HEK293 (cell line): ENCODE measurements around the gene SLC6A17.

Experiments
- CTCF ChIA-PET: fragments of 350-600 bp; formaldehyde crosslinking; extraction: SDS; loops from one replicate; lab custom pipeline; 2021; ENCODE audit warnings: antibody characterized with exemption; lab: Yijun Ruan, JAX
- POLR2A ChIA-PET: fragments of 300-600 bp; formaldehyde crosslinking; extraction: SDS; loops from one replicate; lab custom pipeline; 2020; ENCODE audit warnings: antibody characterized with exemption, inconsistent platforms; lab: Yijun Ruan, JAX
- H3K27ac ChIP-seq: fragments of 200-500 bp; sonication (Bioruptor generic); 2 replicates; pipeline ENCODE4 v1.5.1; 2014; ENCODE audit warnings: low read depth, low read length, control low read depth, inconsistent platforms; ENCODE audit errors: extremely low read depth
- H3K36me3 ChIP-seq, 2 experiments: fragments of 200-500 bp in 1 of 2; sonication (Bioruptor generic) in 1 of 2; 1 replicate in 1 of 2; 2 replicates in 1 of 2; pipeline ENCODE4 v1.5.1; 2014 to 2017; ENCODE audit warnings: inconsistent platforms in 2 of 2, low read length in 2 of 2; ENCODE audit not compliant: control insufficient read depth in 2 of 2, insufficient read depth in 1 of 2
- H3K4me1 ChIP-seq: fragments of 200-500 bp; sonication (Bioruptor generic); 2 replicates; pipeline ENCODE4 v1.5.1; 2014; ENCODE audit warnings: mild to moderate bottlenecking, low read length, inconsistent platforms; ENCODE audit not compliant: control insufficient read depth, insufficient read depth
- H3K4me3 ChIP-seq: 2 replicates; pipeline ENCODE4 v1.5.1; 2011; ENCODE audit warnings: low read depth, mild to moderate bottlenecking, control low read depth, low read length, moderate library complexity
- H3K9me3 ChIP-seq: fragments of 200-500 bp; sonication (Bioruptor generic); 2 replicates; pipeline ENCODE4 v1.5.1; 2014; ENCODE audit warnings: low read depth, low read length, inconsistent platforms; ENCODE audit not compliant: control insufficient read depth, insufficient read depth
- BCL11A ChIP-seq: fragments of 450-650 bp; formaldehyde crosslinking; IDR thresholded peaks from 2 replicates; pipeline ENCODE4 v1.5.1; 2016; ENCODE audit warnings: low read depth, missing biosample characterization, missing genetic modification characterization
- FEZF1 ChIP-seq: fragments of 450-650 bp; formaldehyde crosslinking; IDR thresholded peaks from 2 replicates; pipeline ENCODE4 v1.5.1; 2016; ENCODE audit warnings: missing biosample characterization, missing genetic modification characterization
- GLIS2 ChIP-seq: fragments of 450-650 bp; formaldehyde crosslinking; IDR thresholded peaks from 2 replicates; pipeline ENCODE4 v1.5.1; 2016; ENCODE audit warnings: missing biosample characterization, missing genetic modification characterization
- MYNN ChIP-seq: fragments of 450-650 bp; formaldehyde crosslinking; IDR thresholded peaks from 2 replicates; pipeline ENCODE4 v1.5.1; 2016; ENCODE audit warnings: missing biosample characterization, missing genetic modification characterization, borderline replicate concordance
- SALL2 ChIP-seq: fragments of 450-650 bp; formaldehyde crosslinking; IDR thresholded peaks from 2 replicates; pipeline ENCODE4 v1.5.0; 2017; ENCODE audit warnings: missing biosample characterization, mild to moderate bottlenecking, missing genetic modification characterization, borderline replicate concordance
- SP7 ChIP-seq: fragments of 450-650 bp; formaldehyde crosslinking; IDR thresholded peaks from 2 replicates; pipeline ENCODE4 v1.5.1; 2016; ENCODE audit warnings: missing biosample characterization, missing genetic modification characterization
- ZBTB20 ChIP-seq: fragments of 450-650 bp; formaldehyde crosslinking; IDR thresholded peaks from 2 replicates; pipeline ENCODE4 v1.5.1; 2016; ENCODE audit warnings: missing biosample characterization, missing genetic modification characterization
- ZNF16 ChIP-seq: fragments of 450-650 bp; formaldehyde crosslinking; IDR thresholded peaks from 2 replicates; pipeline ENCODE4 v1.5.1; 2016; ENCODE audit warnings: low read depth, missing biosample characterization, missing genetic modification characterization
- ZNF24 ChIP-seq: fragments of 450-650 bp; formaldehyde crosslinking; IDR thresholded peaks from 2 replicates; pipeline ENCODE4 v1.5.1; 2016; ENCODE audit warnings: missing biosample characterization, missing genetic modification characterization
- ZNF433 ChIP-seq: fragments of 450-650 bp; formaldehyde crosslinking; IDR thresholded peaks from 2 replicates; pipeline ENCODE4 v1.5.1; 2016; ENCODE audit warnings: missing biosample characterization, missing genetic modification characterization, low read depth
- ZNF48 ChIP-seq: fragments of 450-650 bp; formaldehyde crosslinking; IDR thresholded peaks from 2 replicates; pipeline ENCODE4 v1.5.1; 2016; ENCODE audit warnings: missing biosample characterization, missing genetic modification characterization
- ZNF521 ChIP-seq: fragments of 450-650 bp; formaldehyde crosslinking; IDR thresholded peaks from 2 replicates; pipeline ENCODE4 v1.5.1; 2017; ENCODE audit warnings: missing biosample characterization, mild to moderate bottlenecking, missing genetic modification characterization
- ZNF555 ChIP-seq: fragments of 450-650 bp; formaldehyde crosslinking; conservative IDR thresholded peaks from 2 replicates; pipeline ENCODE4 v1.5.1; 2017; ENCODE audit warnings: missing biosample characterization, mild to moderate bottlenecking, missing genetic modification characterization, inconsistent platforms
- ZNF600 ChIP-seq: fragments of 450-650 bp; formaldehyde crosslinking; IDR thresholded peaks from 2 replicates; pipeline ENCODE4 v1.5.1; 2016; ENCODE audit warnings: missing biosample characterization, missing genetic modification characterization
- ZNF776 ChIP-seq: fragments of 450-650 bp; formaldehyde crosslinking; IDR thresholded peaks from 2 replicates; pipeline ENCODE4 v1.5.0; 2017; ENCODE audit warnings: missing biosample characterization, missing genetic modification characterization, borderline replicate concordance
- TF ChIP-seq, protein P1 (sequence below): fragments of 450-650 bp; formaldehyde crosslinking; IDR thresholded peaks from 2 replicates; pipeline ENCODE4 v1.5.1; 2017; ENCODE audit warnings: missing biosample characterization, missing genetic modification characterization
- TF ChIP-seq, protein P2 (sequence below): fragments of 450-650 bp; formaldehyde crosslinking; IDR thresholded peaks from 2 replicates; pipeline ENCODE4 v1.5.1; 2016; ENCODE audit warnings: missing biosample characterization, missing genetic modification characterization, borderline replicate concordance
- TF ChIP-seq, protein P3 (sequence below): fragments of 450-650 bp; formaldehyde crosslinking; IDR thresholded peaks from 2 replicates; pipeline ENCODE4 v1.5.1; 2016; ENCODE audit warnings: missing biosample characterization, missing genetic modification characterization

SLC6A17 gene

DNA sequence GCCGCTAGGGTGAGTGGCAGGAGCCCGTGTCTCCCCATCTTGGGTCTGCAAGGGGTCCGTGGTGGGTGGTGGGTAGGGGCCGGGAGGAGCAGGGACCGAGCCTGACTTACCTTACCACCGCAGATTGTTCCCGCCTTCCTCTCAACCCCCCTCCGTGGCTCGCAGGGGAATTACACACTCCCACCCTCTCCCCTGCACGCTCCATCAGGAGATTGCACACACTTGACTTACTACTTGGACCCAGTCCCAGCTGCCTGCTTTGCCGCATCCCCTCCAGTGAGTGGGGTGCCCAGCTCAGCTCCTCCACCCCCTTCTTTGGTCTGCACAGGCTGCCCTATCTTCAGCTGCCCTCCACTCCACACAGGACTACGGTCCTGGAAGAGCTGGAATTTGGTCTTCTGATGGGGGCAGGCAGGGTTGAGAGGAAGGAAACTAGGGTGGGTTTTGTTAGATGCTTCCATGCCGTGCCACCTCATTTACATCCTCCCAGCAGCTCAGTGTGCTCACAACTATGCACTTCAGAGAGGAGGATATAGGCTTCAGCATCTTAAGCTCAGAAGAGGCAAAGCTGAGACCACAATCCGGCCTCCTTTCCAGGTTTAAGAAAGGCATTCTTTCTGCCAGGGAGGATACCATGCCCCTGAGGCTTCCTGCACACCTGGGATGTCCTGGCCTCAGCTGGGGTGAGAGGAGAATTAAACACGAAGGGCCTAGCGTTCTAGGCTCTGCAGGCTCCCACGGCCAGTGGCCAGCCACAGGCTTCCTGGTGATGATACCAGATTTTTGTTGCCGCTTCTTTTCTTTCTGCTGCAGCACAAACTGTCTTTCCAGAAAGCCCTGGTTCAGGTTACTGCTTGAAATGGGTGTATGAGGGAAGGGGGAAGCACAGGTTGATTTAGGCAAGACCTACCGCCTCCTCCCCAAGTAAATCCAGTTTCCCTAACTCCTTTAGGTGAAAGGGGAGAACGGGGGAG, 62.2 kb downstream of the SLC6A17 start (continued):
- TF ChIP-seq ZNF24 (no peak), SP7 (peak; percentile 40), ZNF521 (tag by site-specific recombination) (no peak), SALL2 (tag by site-specific recombination) (no peak), ZNF555 (no peak), GLIS2 (tag by site-specific recombination) (peak; percentile 76), ZNF16 (tag by site-specific recombination) (no peak), ZNF433 (tag by site-specific recombination) (no peak), ZNF48 (no peak), ZNF776 (tag by site-specific recombination) (no peak)
- TF ChIP-seq, protein P1, sequence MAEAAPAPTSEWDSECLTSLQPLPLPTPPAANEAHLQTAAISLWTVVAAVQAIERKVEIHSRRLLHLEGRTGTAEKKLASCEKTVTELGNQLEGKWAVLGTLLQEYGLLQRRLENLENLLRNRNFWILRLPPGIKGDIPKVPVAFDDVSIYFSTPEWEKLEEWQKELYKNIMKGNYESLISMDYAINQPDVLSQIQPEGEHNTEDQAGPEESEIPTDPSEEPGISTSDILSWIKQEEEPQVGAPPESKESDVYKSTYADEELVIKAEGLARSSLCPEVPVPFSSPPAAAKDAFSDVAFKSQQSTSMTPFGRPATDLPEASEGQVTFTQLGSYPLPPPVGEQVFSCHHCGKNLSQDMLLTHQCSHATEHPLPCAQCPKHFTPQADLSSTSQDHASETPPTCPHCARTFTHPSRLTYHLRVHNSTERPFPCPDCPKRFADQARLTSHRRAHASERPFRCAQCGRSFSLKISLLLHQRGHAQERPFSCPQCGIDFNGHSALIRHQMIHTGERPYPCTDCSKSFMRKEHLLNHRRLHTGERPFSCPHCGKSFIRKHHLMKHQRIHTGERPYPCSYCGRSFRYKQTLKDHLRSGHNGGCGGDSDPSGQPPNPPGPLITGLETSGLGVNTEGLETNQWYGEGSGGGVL (tag by site-specific recombination) = peak; percentile 89
- TF ChIP-seq, protein P2, sequence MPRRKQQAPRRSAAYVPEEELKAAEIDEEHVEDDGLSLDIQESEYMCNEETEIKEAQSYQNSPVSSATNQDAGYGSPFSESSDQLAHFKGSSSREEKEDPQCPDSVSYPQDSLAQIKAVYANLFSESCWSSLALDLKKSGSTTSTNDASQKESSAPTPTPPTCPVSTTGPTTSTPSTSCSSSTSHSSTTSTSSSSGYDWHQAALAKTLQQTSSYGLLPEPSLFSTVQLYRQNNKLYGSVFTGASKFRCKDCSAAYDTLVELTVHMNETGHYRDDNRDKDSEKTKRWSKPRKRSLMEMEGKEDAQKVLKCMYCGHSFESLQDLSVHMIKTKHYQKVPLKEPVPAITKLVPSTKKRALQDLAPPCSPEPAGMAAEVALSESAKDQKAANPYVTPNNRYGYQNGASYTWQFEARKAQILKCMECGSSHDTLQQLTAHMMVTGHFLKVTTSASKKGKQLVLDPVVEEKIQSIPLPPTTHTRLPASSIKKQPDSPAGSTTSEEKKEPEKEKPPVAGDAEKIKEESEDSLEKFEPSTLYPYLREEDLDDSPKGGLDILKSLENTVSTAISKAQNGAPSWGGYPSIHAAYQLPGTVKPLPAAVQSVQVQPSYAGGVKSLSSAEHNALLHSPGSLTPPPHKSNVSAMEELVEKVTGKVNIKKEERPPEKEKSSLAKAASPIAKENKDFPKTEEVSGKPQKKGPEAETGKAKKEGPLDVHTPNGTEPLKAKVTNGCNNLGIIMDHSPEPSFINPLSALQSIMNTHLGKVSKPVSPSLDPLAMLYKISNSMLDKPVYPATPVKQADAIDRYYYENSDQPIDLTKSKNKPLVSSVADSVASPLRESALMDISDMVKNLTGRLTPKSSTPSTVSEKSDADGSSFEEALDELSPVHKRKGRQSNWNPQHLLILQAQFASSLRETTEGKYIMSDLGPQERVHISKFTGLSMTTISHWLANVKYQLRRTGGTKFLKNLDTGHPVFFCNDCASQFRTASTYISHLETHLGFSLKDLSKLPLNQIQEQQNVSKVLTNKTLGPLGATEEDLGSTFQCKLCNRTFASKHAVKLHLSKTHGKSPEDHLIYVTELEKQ = no peak

DNA sequence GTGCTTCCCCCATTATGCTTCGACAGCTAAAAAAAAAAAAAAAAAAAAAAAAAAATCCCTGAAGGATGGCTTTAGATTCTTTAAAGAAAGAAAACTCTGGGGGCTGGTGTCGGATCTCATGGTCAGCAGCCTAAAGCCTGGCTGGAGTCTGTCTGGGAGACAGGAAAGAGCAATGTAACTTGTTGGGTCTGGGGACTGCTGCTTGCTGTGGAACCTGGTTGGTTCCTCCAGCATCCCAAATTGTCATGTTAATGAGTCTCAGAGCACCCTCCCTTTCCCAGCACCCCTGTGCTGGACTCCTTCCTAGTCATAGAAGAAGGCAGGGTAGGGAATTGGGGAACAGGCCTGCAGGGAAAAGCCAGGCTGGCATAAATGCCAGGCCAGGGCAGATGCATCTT, 62.8 kb downstream of the SLC6A17 start:
- TF ChIP-seq, protein P3, sequence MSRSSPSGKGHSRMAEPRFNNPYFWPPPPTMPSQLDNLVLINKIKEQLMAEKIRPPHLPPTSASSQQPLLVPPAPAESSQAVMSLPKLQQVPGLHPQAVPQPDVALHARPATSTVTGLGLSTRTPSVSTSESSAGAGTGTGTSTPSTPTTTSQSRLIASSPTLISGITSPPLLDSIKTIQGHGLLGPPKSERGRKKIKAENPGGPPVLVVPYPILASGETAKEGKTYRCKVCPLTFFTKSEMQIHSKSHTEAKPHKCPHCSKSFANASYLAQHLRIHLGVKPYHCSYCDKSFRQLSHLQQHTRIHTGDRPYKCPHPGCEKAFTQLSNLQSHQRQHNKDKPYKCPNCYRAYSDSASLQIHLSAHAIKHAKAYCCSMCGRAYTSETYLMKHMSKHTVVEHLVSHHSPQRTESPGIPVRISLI (tag by site-specific recombination) = peak; percentile 84; the same call in 1 of the 2 replicates
- TF ChIP-seq MYNN (no peak), ZBTB20 (tag by site-specific recombination) (no peak), ZNF600 (tag by site-specific recombination) (peak; percentile 78), FEZF1 (tag by site-specific recombination) (no peak), BCL11A (no peak)
- Histone ChIP-seq H3K4me1 (peaks cover 7% of the 10 kb centered on the region), H3K27ac (no peak overlapping the region), H3K4me3 (no peak overlapping the region), H3K36me3 (peaks cover 0 to 29% of the 10 kb centered on the region in 2 experiments; a peak in 1 of 3 replicates), H3K9me3 (no peaks in the 10 kb centered on the region)
- ChIA-PET POLR2A (no interaction called here), CTCF (interaction anchor here (1.1 to 20.2 kb wide), 2 partner anchors 10 to 99 kb away, joined by 4 to 662 read pairs; no protein-coding TSS in a partner anchor)
